Stimulated activated CD8-positive, alpha-beta memory T cell treated with anti-CD3 and anti-CD28 coated beads, Interleukin-12 subunit alpha, Interleukin-12 subunit beta, amount 100 ng/mL, for 4 hours (primary cell): ENCODE measurements around the gene AK1.

Experiments used
- DNase-seq: peaks from one replicate; pipeline ENCODE4 v3.0.0-alpha.2; 2020; ENCODE audit warnings: low read depth

Gene AK1

DNA sequence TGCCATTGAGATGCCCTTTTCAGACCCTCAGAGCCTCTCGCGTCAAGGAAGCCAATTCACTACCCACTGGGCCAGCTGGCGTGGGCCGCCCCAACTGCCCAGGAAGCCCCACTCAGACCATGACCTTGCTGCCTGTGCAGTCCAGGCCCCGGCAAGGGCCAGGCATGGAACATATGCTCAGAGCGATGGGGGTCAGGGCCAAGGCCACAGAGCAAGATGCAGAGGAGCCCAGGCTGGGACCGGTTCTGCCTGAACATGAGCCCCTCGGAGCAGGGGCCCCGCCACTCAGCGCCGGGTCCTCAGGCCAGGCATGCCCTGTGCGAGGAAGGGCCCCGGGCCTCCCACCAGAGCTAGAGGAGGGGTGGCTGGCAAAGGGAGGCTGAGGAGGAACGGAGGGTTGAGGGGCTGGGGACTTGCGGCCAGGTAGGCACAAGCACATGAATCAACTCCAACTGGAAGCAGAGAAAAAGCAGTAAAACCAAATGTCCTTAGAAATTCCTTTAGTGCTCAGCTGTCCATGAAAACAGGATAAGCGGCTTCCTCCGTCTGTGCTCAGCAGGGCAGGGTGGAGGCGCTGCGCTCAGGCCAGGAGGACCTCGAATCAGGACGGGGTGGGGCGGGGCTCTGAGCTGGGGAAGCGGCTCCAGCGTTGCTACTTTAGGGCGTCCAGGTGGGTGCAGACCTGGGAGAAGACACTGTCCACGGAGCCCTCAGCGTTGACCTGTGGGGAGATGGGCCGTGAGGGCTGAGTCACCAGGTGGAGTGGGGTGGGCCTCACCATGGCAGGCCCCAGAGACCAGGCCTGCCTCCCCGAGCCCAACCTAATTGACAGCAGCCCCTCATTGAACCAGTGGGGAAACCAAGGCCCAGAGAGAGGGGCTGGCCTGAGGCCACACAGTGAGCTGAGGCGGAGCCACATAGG lies 9.9 kb downstream of the AK1 start:
- DNase-seq = no peak

DNA sequence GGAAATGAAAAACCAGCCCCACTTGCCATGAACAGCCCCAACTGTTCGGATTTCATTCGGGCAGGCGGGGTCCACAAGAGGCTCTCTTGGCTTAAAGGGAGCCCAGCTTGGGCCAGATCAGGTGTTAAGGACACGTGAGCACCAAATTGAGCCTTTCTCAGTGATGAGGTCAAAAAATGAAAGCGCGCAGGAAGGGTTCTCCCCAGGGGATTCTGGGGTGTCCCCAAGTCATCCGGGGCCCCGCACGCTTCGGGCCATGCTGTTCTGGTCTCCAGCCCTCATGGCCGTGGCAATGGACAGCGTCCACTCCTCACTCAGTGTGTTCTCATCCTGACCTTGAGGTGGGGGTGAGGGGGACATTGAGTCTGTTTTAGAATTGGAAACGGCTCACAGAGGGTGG lies 10.9 kb downstream of the AK1 start:
- no peak for DNase-seq

DNA sequence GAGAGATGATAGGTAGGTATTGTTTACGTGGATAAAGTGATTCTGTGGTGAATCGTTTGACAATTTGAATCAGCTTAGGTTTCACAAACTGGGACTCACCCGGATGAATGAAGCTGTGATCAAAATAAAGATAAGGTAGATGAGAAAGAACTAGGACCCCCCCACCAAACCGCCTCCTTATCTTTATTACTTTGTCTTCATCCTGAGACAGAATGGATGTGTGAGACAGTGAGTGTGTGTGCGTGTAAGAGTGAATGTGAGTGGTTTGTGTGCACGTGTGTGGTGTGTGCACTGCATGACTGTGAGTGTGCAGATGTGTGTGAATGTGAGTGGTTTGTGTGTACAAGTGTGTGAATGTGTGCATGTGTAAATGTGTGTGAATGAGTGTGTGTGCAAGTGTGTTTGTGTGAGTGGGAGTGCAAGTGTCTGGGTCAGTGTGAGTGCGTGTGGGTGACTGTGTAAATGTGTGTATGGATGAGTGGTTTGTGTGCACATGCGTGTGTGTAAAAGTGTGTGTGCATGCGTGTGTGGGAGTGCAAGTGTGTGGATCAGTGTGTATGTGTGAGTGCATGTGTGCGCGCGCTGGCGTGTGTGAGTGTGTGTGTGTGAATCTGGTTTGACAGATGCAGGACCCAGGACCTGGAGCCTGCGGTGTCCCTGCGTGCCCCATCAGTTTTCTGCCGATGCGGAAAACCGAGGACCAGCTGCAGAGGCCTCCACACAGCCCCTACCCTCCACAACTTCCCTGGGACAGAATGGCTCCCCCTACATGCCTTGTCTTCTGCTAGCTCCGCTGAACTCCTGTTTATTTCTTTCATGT lies 11.6 kb downstream of the AK1 start:
- DNase-seq = no peak

DNA sequence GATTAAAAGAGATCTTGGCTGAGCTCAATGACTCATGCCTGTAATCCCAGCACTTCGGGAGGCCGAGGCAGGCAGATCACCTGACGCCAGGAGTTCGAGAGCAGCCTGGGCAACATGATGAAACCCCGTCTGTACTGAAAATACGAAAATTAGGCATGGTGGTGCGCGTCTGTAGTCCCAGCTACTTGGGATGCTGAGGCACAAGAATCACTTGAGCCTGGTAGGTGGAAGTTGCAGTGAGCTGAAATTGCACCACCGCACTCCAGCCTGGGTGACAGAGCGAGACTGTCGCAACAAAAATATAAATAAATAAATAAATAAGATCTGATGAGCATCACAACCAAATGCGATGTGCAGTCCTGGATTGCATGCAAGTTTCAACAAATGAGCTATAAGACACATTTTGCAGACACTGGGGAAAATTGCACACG lies 14.3 kb downstream of the AK1 start:
- DNase-seq = no peak

DNA sequence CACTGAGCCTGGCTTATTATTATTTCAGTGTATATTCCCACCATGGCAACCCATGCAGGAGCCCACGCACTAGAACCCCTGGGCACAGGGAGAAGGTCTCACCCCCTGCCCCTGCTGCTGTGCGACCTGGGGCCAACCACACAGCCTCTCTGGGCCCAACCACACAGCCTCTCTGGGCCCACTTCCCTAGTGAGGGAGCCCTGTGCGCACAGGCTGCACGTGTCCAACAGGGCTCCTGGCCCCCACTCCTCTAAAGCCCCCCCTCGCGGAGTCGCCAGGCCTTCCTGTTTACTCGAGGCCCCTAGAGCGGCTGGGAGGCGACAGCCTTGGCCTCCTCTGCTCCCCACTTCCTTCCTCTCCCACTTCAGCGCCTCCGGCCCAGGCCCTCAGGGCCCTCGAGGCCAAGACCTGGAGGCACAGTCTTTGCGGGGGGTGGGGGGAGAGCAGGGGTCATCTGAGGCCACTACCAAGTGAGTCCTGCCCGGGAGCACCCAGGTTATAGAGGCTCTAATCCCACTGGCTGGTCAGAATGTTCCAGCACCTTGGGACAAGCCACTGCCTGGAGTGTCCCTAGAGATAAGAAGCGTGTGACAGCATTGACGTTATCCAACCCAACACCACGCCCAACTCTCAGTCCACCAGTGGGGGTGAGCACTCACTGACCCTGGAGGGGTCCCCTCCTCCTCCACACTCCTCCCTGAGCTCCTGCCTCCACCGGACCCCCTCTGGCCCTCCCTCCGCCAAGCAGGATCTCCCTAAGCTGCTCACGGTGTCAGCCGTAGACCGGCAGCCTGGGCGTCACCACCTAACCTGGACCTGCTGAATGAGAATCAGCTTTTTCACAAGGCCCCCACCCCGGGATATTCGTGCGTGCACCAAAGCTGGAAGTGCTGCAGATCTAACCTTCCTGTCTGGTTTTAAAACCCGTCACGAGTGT lies 15.1 kb downstream of the AK1 start:
- peak; percentile 37 for DNase-seq

DNA sequence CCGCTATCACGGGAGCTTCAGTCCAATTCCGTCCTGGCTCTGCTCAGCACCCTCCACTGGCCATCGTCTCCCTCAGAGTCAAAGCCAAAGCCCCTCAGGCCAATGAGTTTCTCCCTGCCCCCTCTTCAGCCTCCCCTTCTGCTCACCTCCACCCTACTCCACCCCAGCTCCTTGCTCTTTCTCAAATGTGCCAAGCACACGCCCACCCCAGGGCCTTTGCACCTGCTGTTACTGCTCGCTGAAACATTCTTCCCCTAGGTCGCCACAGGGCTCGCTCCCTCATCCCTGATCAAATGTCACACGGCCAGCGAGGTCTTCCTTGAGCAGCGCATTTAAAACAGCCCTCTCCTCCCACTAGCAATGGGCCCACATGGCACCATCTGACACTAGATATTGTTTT lies 16.7 kb downstream of the AK1 start:
- no peak for DNase-seq

DNA sequence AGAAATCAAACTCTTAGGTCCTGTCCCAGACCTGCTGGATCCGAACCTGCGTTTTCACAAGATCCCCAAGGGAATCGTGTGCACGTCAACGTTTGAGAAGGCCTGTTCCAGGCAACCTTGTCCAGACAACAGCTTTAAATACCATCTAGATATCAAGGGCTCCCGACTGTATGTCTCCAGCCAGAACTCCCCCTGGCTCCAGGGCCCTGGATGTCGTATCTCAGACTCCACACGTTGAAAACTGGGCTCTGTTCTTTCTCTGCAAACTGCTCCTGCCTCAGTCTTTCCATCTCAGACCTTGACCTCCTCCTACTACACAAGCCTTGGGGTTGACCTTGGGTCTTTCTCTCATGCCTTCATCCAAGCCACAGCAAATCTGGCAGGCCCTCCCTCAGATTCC lies 17.2 kb downstream of the AK1 start:
- no peak for DNase-seq

DNA sequence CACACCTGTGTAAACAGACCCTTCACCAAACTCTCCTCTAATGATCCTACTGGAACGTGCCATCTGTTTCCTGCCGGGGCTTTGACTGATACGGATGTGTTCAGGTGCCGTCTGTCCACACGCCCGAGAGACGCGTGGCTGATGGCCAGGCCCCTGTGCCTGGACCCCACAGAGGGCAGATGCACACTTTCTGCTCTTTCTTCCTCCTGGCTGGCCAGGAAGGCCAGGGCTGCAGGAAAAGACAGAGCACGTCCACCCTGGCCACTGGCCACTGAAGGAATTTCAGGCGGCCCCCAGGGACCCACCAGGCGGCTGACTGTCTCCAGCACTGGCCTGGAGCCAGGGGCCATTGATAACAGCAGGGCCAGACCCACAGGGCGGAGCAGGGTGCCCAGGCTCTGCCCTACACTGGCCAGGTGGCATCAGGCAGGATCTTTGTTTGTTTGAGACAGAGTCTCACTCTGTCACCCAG lies 19.4 kb downstream of the AK1 start:
- DNase-seq = no peak

DNA sequence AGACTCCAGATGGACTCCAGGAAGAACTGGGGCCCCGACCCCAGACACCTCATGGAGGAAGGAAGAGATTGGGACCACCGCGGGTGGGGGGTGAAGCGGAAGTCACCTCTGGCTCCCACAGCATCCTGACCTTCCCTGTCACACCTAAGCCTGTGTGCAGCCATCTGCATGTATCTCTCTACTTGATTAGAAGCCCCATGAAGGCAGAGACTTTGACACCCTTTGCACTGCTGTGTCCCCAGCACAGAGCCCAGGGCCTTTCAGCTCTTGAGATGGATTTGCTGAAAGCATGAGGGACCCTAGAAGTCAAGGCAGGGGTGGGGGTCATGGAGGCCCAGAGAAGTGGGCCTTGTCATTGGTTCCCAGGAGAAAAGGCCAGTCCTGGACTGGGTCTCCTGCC lies 20.2 kb downstream of the AK1 start:
- no peak for DNase-seq

DNA sequence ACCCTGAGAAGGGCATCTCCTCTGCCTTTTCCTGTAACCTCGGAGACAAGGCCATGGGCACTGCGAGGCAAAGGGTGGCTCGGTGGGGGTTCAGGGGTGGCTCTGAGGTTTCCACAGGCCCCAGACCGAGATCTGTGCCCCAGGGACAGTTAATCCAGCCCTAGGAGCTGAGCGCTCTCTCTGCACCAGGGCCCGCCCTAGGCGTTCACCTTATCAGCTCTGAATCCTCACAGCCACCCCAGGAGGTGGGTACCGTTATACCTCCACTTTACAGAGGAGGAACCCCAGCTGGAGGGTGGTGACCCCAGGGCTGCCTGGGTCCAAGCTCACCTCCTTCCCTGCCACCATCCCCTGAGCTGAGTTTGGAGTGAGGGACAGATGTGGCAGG lies 20.8 kb downstream of the AK1 start:
- DNase-seq = no peak

DNA sequence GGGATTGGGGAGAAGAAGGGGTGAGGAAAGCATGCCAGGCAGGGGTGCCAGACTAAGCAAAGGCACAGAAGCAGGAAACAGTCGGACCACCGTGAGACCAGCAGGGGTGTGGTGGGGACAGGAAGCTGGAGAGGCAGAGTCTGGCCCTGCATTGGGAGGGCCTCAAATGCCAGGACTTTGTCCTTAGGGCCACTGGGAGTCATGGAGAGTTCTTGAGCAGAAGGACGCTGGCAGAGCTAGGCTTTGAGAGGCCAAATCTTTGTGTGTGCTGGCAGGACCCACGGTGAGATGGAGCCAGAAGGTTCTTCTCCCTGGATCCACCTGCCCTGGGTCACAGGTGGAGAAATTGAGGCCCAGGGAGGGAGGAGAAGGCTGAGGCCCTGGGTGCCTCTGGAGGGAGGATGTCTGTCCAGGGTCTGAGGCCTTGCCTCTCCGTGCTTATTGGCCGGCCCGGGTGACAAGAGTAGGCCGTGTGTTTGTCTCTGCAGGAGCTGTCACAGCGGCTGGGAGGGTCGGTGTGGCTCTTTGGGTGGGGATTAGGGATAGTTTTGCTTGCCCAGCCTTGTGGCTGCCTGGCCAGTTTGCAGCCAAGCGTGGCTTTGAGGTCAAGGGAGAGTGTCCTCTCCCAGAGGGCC lies 21.3 kb downstream of the AK1 start:
- no peak for DNase-seq

DNA sequence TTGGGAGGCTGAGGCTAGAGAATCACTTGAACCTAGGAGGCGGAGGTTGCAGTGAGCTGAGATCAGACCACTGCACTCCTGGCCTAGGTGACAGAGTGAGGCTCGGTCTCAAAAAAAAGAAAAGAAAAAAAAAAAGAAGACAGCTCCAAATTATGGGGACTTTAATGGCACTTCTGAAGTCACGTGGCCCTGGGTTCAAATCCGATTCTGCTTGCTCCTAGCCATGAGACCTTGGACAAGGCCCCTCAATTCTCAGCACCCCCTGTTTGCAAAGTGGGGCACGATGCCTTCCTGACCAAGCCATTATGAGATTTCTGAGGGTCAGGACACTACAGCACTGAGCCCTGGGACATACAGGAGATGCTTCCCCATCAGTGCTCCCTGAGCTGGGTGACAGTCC lies 22.0 kb downstream of the AK1 start:
- no peak for DNase-seq

DNA sequence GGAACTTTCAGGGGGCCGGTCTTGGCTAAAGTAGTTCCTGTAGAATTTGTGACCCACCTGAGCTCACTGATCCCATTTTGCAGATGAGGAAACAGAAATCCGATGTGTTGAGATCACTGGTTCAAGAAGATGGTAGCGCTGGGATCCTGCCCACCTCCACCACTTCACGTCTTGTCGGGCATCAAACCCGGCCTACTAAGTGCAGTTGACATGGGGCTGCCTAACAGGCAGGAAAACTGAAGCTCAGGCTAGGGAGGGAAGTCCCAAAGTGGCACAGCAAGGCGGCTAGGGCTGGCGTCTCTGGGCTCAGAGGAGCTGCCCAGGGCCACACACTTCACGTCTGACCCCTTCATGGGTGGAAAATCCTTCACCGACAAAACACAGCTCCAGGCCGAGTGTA lies 22.5 kb downstream of the AK1 start:
- DNase-seq = no peak

DNA sequence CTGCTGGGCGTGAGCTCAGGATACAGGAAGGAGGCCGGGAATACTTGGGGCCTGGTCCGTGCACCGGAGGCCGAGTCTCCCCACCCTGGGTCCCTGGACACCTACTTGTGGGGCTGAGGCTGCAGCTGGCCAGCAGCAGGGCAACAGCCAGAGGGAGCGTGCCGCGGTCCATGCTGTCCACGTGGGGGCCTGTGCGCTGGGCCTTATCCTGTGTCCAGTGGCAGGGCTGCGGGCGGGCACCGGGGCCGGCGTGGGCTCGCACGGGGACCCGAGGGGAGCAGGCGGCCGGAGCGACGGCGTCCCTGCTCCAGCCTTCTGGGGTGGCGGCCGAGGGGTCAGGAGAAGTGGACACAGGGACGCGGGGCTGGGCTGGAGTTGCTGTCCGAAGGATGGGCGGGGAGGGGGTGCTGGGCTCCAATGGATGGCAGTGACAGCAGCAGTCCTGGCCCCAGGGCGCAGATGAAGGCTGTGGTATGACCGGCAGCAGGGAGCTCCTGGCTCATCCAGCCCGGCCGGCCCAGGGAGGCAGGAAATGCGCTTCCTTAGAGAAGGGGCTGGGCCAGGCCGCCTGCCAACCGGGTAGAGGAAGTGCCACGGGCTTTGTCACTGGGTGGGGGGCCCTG lies 23.2 kb downstream of the AK1 start, which contains the start of gene ENG:
TSS of gene ENG (minus strand) at position 475 of the 623 bp plus-strand sequence. CDS start at position 172, 303 bp downstream.
- no peak for DNase-seq

DNA sequence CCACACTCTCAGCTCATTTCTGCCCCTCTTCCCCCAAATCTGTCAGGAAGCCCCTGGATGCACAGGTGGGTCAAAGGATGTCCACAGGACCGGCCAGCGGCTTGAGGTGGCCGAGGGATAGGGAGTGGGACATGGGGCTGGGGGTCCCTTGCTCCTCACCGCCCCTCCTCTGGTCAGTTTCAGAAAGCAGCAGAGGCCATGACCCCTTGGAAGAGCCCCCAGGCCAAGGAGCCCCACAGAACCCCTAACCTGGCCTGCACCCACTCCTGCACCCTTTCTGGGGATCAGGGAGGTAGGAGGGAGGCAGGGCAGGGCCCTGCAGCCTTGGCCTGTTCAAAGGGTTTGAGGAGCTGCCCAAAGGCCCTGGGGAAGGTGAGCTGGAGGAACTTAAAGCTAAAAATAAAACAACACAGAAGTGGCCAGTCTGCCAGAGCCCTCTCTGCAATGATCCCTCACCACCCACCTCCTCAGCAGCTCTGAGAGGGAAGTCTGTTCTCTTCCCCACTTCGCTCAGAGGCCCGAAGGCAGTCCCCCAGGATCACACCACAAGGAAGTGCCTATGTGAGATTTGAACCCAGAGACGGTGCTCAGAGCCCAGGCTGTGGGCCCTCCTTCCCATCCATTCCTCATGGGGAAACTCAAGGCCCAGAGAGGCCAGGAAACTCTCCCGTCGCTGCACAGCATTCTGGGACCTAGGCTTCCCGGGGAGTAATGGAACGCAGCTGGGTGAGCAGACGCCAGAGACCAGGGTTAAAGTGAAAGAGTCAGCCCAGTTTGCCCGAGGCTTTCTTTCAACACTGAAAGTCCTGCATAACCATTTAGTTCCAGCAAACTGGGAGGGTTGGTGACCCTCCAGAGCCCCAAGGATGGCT lies 23.9 kb downstream of the AK1 start:
- no peak for DNase-seq

DNA sequence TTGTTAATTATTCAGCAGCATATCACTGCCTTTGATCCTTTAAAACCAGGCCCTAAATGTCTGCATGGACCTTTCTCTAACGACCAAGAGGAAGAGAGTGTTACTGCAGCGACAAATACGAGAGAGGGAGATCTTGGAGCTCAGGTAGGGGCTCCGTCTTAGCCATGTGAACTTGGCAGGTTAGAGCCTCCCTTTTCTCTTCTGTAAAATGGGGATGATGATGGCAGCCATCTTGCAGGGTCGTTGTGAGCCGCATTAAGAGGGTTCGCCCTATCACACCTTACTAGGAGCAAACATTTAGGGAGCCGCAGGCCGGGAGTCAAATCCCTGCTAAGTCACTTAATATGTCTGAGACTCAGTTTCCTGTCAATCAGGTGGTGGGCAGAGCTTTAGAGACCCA lies 24.6 kb downstream of the AK1 start:
- no peak for DNase-seq

DNA sequence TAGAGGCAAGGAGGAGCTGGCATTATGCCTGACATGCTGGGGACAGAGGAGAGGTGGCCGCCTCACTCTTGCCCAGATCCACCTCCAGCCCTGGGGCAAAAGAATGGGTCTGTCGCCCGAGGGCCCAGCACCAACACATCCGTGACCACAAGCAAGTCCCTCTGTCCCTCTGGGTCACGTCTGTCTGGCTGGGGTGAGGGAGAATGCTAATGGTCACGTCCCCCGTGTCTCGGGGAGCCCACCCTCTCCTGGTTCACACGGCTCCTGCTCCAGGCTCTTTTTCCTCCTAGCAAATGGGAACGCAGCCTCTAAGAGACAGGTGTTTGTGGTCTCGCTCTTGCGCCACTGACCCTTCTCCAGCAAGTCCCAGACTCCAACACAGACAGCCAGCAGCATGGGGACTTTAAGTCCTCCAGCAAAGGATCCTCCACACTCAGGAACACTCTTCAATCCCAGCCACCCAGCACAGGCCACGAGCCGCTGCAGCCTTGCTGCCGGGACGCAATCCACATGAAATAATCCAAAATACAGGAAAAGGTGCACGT lies 27.1 kb downstream of the AK1 start:
- no peak for DNase-seq

DNA sequence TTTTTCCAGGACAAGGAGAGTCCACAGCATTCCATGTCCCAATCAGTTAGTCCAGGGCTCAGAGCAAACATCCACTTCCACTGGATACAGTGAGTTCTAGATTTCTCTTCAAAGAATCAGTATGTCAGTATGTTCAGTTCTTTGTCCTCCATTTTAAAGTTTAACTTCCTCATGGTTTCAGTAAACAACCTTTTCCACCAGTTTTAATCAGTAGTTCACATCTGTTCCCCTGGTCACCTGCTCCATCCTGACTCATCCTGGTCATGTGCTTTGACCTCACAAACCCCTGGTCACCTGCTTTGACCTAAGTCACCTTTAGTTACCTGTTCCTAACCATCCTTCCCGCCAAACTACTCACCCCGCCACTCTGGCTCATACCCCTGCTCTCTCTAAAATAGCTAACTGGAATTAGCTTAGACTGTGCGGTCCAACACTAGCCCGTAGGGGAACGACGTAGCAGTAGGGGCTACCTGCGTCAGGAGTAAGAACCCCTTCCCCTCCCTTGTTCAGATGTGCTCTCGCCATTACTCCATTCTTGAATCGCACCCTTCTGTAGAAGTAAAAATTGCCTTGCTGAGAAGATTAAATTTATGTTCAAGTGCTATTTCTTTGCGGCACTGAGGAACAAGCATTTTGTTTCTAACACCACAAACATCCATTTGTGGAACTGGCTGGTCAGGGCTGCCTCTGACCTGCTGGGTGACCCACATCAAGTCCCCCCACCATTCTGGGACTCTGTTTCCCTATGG lies 28.5 kb downstream of the AK1 start:
- no peak for DNase-seq
